Stimulated activated memory B cell treated with anti-CD40 and anti-IgM and Interleukin-4, amounts not matched to agents 10 μg/mL and 1 μg/mL and 100 μg/mL, for 72 hours (primary cell): ENCODE measurements around the gene SFXN5.

Experiments used
- ATAC-seq: fragments of 150-1000 bp; cut with Tn5 transposase; 2 replicates; pipeline ENCODE4 v1.10.0; 2021
- H3K27ac Mint-ChIP-seq: one replicate; pipeline ENCODE4 v1.8.0; 2022; ENCODE audit warnings: mild to moderate bottlenecking, mixed read lengths
- H3K27me3 Mint-ChIP-seq: one replicate; pipeline ENCODE4 v1.8.0; 2022; ENCODE audit warnings: mixed read lengths
- H3K36me3 Mint-ChIP-seq: one replicate; pipeline ENCODE4 v1.8.0; 2022; ENCODE audit warnings: mixed read lengths
- H3K4me1 Mint-ChIP-seq: one replicate; pipeline ENCODE4 v1.8.0; 2022; ENCODE audit warnings: mixed read lengths
- H3K4me3 Mint-ChIP-seq: one replicate; pipeline ENCODE4 v1.8.0; 2022; ENCODE audit warnings: mild to moderate bottlenecking, moderate library complexity, mixed read lengths
- H3K9me3 Mint-ChIP-seq: one replicate; pipeline ENCODE4 v1.8.0; 2022; ENCODE audit warnings: mixed read lengths

SFXN5 gene

DNA sequence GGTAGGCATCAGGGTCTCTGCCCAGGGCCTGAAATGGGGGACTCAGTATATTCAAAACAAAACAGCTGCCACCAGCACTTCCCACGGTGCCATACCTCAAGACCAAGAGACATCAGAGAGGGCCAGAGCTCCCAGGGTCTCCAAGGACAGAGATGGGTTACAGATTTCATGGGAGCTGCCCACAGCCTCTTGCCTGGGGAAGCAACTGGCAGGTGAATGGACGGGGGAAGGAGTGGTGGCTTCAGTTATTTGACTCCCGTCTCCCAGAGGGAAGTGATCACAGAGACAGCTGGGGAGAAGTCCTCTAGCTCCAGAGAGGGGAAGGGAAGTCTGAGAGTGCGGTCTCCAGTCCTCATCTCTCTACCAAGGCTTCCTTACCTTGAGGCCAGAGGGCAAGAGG is 15.8 kb upstream of the SFXN5 start:
- H3K27ac Mint-ChIP-seq, result no peak overlapping the region
- peaks cover 1% of the 10 kb centered on the region for H3K4me1 Mint-ChIP-seq
- peaks cover 6% of the 10 kb centered on the region for H3K36me3 Mint-ChIP-seq
- ATAC-seq, result no peak
- H3K9me3 Mint-ChIP-seq, result no peaks in the 10 kb centered on the region
- peaks cover 16% of the 10 kb centered on the region for H3K27me3 Mint-ChIP-seq
- H3K4me3 Mint-ChIP-seq, result no peak overlapping the region

DNA sequence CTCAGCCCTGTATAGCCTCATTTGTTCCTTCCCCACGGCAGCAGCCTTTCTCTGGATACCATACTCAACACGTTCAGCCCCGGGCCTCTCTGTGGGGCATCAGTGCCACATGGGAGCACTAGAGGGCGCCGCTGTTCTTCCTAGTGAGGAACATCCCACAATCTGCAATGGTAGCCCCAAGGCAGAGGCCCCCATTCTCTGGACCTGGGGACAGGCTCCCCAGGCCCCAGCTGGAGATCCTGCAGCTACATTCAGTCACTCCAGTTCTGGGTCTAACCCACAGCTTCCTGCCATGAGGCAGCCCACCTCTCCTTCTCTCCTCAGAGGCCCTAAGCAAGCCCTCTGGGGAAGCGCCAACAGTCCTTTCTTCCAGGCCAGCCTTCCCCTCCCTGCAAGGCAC is 14.2 kb upstream of the SFXN5 start:
- H3K36me3 Mint-ChIP-seq, result peaks cover 6% of the 10 kb centered on the region
- no peak overlapping the region for H3K4me3 Mint-ChIP-seq
- peaks cover 16% of the 10 kb centered on the region for H3K27me3 Mint-ChIP-seq
- peak; percentile 79 for ATAC-seq
- H3K4me1 Mint-ChIP-seq, result no peaks in the 10 kb centered on the region
- H3K9me3 Mint-ChIP-seq, result no peaks in the 10 kb centered on the region
- H3K27ac Mint-ChIP-seq, result no peak overlapping the region

DNA sequence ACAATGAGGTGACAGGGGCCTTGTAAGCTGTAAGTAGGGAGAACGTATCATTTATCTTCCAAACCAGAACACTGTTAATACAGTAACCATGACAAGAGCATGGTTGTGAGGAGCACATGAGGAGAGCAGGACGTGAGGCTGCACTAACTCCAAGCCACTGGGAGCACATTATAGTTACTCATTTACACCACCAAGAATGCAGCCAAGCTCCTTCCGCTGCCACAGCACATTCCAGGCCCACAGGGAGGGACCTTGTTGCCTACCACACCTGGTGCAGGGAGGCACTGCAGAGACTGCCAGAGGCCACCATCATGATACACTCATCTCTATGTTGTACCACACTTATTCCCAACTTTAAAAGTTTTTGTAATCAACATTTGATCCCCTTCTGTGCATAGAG is 13.5 kb upstream of the SFXN5 start:
- Mint-ChIP-seq H3K27ac (no peak overlapping the region), H3K4me1 (no peaks in the 10 kb centered on the region), H3K27me3 (peaks cover 16% of the 10 kb centered on the region)

DNA sequence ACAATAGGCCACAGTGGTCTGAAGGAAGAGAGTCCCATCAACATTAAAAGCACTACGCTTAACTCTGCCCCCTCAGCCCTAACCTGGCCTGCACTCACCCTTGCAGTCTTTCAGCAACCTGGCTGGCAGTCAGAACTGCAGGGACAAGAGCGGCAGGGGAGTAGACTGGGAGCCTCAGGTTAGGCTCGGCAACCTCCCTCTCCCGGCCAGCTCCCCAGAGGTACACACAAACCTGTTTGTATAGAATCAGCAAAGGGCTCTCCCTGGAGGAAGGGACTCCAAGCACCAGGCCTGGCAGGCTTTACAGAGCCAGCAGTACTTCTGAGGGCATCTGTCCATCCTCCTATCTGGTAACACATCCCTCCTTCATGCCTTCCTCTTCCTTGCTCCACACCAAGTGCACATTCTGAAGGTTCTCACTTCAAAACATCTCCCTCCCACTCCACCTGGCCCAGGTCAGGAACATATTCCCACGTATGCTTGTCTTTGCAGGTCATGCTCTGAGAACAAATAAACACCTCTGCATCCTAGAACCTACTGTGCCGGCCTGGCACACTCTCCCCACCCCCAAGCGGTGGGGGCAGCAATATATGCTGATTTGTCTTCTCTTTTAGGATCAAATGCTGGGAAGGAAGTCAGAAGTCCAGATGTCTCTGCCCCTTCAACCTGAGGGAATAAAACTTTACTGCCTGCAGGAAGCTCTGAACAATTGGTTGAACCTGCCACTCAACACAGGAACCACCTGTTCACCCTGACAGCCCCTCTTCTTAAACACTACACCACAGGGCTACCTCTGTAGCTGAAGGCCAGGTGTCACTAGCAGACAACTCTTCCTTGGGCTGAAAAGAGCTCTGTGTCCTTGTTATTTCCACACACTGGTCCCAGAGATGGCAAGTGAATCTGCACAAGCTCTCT is 12.6 kb upstream of the SFXN5 start:
- no peaks in the 10 kb centered on the region for H3K9me3 Mint-ChIP-seq
- no peak for ATAC-seq
- H3K27me3 Mint-ChIP-seq, result peaks cover 16% of the 10 kb centered on the region
- no peaks in the 10 kb centered on the region for H3K4me1 Mint-ChIP-seq
- H3K36me3 Mint-ChIP-seq, result peaks cover 6% of the 10 kb centered on the region
- no peak overlapping the region for H3K27ac Mint-ChIP-seq
- H3K4me3 Mint-ChIP-seq, result no peak overlapping the region

More for the DNA sequence above, 13.5 kb upstream of the SFXN5 start:
- H3K36me3 Mint-ChIP-seq, result peaks cover 6% of the 10 kb centered on the region
- H3K4me3 Mint-ChIP-seq, result no peak overlapping the region
- no peaks in the 10 kb centered on the region for H3K9me3 Mint-ChIP-seq
- no peak for ATAC-seq

DNA sequence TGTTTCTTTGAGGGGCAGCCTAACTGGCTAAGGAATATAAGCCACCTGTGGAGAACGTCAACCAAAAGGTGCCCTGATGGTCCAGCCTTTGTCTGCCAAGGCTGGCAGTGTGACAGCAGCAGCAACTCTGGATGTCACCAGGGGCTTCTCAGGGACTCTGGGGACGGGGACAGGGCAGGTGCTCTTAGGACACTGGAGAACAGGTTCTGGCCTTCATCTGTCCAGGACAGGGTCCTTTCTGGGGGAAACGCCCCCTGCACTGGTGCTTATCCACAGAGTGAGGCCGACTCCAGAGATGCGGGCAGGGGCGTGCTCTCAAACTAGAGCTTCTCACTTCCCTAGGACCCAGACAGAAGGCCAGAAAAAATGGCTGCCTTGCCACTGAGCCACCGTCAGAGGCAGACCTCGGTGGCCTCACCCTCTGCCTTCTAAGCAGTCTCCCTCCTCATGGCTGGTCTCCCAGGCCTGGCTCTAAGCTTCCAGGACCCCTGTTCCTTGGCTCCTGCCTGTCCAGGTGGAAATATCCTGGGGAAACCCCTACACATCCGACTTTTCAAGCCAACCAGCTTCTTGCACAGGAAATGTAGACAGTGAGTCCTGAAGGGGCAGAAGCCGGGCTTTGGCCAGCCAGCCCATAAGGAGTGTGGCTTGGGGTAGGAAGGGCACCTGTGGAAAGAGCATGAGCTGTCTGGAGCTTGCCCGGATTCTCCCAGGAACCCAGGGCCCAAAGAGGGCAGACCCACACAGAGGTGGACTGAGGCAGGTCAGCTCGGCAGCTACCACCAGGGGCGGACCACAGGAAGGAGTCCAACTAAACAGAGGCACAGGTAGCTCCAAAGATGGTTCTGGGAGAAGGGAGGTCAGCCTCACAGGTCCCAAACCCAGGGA is 11.3 kb upstream of the SFXN5 start:
- peaks cover 16% of the 10 kb centered on the region for H3K27me3 Mint-ChIP-seq
- H3K9me3 Mint-ChIP-seq, result no peaks in the 10 kb centered on the region
- no peak overlapping the region for H3K27ac Mint-ChIP-seq
- H3K4me3 Mint-ChIP-seq, result no peak overlapping the region
- no peaks in the 10 kb centered on the region for H3K4me1 Mint-ChIP-seq
- H3K36me3 Mint-ChIP-seq, result peaks cover 6% of the 10 kb centered on the region
- no peak for ATAC-seq

DNA sequence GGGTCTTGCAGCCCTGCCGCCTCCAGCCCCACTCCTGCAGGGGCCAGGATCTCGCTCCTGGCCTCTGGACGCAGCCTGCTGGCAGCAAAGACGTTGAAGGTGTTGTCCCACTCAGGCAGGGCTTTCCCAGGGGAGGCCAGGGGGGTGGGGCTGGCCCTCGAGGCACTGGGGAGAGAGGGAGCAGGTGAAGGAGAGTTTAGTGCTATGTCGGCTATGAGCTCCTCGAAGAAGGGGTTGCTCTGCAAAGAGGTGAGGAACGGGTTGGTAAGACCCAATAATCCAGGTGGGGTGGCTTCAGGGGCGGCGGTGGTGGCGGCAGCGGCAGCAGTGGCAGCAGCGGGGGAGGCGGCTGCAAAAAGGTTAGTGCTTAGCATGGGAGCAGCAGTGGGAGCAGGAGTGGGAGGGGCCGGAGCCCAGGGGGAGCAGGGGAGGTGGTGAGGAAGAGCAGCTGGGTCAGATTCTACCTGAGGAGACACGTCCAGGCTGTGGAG is 9.7 kb upstream of the SFXN5 start:
- Mint-ChIP-seq H3K27me3 (peaks cover 16% of the 10 kb centered on the region), H3K9me3 (no peaks in the 10 kb centered on the region), H3K4me3 (no peak overlapping the region), H3K4me1 (no peaks in the 10 kb centered on the region), H3K36me3 (peaks cover 6% of the 10 kb centered on the region), H3K27ac (no peak overlapping the region)
- no peak for ATAC-seq

DNA sequence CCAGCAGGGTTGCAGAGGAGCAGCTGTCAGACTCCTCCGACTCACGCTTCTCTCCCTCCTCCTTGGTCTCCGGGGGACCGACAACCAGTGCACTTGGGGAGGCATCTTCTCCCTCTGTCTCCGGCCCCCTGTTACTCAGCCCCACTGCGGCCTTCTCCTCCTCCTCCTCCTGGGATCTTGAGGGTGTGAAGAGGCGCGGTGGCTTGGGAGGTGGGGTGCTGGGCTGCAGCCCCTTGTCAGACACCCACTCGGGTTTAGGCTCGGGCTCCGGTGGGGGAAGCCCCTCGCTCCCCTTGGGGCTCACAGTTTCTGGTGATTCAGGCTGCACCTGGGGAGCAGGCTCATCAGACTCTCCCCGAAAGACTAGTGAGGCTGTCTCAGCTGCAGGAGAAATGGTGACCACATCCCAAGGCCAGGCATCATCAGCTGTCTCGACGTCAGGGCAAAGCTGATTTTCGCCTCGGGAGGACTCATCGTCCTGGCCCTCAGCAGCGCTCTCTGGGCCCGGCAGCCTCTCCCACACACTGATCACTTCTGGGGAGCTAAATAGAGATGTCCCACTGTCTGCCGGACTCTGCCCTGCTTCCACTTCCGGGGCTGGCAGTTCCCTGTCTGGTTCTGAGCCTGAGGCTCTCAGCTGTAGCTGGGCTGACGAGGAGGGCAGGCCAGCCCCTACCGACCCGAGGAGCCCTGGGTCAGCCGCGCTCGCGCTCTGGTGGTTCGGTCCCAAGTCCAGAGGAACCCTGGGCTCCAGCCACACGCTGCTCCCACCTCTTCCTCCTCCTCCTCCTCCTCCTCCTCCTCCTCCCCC is 9.0 kb upstream of the SFXN5 start:
- no peak overlapping the region for H3K27ac Mint-ChIP-seq
- H3K9me3 Mint-ChIP-seq, result no peaks in the 10 kb centered on the region
- ATAC-seq, result no peak
- H3K4me1 Mint-ChIP-seq, result no peaks in the 10 kb centered on the region
- no peak overlapping the region for H3K4me3 Mint-ChIP-seq
- peaks cover 6% of the 10 kb centered on the region for H3K36me3 Mint-ChIP-seq
- peaks cover 16% of the 10 kb centered on the region for H3K27me3 Mint-ChIP-seq

DNA sequence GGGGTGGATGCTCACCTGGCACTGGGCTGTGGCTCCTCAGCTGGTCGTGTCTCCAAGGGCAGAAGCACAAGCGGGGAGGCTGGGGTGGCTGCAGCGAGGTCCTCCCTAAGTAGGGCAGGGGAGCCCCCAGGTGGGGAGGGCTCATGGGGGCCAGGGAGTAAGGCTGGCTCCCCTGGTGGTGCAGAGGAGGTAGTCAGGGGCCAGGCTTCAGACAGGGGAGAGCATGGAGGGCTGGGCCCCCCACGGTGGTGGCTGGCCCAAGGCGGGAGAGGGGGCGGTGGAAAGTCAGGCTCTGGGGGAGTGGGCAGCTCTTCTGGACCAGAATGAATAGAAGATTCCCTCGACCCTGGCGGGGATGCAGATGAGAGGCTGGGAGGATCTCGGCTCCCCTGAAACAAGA is 8.1 kb upstream of the SFXN5 start:
- Mint-ChIP-seq H3K4me1 (no peaks in the 10 kb centered on the region), H3K9me3 (no peaks in the 10 kb centered on the region), H3K36me3 (peaks cover 6% of the 10 kb centered on the region), H3K27me3 (peaks cover 14% of the 10 kb centered on the region), H3K27ac (no peak overlapping the region), H3K4me3 (no peak overlapping the region)
- no peak for ATAC-seq

DNA sequence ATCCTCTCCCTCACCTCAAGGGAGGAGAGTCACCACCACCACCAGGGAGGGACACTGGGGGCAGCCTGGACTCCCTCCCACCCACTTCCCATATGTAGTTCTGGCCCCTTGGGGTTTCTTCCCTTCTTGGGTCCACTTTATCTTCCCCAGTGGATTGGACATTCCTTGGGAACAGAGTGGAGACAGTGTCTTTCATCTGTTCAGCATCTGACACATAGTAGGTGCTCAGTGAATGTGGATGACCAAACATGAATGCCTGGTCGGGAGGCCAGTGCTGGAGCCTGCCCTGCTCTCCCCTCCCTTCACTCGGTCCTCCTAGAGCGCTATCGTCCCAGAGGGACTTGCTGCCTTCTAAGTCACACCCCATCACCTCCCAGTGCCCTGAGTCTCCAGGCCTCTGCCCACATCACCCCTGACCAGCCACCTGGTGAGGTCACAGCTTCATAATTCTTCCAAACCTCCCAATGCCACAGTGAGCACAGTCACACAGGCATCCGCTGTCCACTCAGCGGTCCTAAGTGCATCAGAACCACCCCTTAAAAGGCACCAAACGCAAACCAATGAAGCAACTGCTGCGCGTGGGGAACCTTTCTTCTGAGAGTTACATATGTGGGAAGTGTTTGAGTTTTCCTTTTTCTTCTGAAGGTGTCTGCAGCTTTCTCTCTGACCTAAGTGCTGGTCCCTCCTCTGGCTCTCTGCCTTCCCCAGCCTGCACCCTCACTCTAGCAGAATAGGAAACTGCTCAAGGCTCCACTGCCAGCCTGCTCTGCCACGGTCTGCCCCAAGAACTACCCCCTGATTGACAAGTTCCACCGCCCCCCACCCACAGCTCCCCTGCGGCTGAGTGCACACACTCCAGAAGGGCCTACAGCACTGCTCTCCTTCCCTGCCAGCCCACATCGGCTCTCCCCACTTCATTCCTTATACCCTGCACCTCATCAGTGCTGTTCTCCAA is 7.2 kb upstream of the SFXN5 start:
- Mint-ChIP-seq H3K9me3 (no peaks in the 10 kb centered on the region), H3K27me3 (peaks cover 5% of the 10 kb centered on the region), H3K27ac (no peak overlapping the region), H3K4me3 (no peak overlapping the region), H3K4me1 (no peaks in the 10 kb centered on the region), H3K36me3 (no peaks in the 10 kb centered on the region)
- no peak for ATAC-seq

DNA sequence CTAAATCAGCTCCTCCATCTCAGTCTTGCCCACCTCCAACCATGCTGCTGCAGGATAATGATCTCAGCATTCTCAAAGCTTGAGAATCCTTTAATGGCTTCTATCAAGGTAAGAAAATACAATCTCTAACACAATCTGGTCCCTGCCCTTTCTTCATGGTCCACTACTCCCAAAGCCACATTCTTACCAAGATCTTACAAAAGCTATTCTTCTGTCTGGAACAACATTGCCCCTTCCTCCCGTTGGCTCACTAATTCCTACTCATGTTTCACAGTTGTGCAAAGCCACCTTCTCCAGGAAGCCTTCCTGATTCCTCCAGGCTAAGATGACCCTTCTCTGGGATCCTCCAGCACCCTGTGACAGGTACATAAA is 5.9 kb upstream of the SFXN5 start:
- Mint-ChIP-seq H3K36me3 (no peaks in the 10 kb centered on the region), H3K4me3 (no peak overlapping the region), H3K27ac (no peak overlapping the region), H3K9me3 (no peaks in the 10 kb centered on the region), H3K4me1 (no peaks in the 10 kb centered on the region), H3K27me3 (no peaks in the 10 kb centered on the region)
- no peak for ATAC-seq

DNA sequence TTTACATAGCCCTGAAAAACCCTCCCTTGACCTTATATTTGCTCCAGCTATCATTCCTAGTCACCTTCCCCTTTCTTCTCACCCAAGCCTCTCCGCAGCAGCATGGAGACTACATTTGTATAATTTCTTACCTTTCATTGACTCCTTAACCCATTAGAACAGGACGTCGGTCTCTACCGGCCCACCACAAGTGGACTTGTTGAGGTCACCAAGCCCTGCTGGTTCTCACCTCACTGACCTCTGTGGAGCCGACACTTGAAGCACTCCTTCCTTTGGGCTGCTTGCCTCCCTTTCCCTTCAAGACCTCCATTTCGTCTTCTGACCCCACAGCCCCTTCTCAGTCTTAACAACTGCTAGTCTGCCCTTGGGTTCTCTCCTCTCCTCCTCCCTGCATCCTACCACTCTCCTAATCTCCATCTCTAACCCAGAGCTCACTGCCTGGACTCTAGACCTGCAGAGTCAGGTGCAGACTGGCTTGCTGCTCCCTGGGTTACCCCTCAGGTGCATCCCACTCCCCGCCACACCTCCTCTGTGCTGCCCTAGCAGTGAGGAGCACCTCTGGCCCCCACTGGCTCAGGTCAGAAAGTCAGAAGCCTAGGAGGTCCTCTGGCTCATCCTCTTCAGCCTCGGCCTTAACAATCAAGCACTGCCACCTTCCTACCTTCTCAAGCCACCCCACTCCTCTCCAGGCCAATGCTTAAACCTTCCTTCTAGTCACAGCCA is 5.3 kb upstream of the SFXN5 start:
- ATAC-seq, result no peak
- Mint-ChIP-seq H3K4me3 (no peak overlapping the region), H3K9me3 (no peaks in the 10 kb centered on the region), H3K36me3 (no peaks in the 10 kb centered on the region), H3K27me3 (no peaks in the 10 kb centered on the region), H3K4me1 (peaks cover 5% of the 10 kb centered on the region), H3K27ac (no peak overlapping the region)

DNA sequence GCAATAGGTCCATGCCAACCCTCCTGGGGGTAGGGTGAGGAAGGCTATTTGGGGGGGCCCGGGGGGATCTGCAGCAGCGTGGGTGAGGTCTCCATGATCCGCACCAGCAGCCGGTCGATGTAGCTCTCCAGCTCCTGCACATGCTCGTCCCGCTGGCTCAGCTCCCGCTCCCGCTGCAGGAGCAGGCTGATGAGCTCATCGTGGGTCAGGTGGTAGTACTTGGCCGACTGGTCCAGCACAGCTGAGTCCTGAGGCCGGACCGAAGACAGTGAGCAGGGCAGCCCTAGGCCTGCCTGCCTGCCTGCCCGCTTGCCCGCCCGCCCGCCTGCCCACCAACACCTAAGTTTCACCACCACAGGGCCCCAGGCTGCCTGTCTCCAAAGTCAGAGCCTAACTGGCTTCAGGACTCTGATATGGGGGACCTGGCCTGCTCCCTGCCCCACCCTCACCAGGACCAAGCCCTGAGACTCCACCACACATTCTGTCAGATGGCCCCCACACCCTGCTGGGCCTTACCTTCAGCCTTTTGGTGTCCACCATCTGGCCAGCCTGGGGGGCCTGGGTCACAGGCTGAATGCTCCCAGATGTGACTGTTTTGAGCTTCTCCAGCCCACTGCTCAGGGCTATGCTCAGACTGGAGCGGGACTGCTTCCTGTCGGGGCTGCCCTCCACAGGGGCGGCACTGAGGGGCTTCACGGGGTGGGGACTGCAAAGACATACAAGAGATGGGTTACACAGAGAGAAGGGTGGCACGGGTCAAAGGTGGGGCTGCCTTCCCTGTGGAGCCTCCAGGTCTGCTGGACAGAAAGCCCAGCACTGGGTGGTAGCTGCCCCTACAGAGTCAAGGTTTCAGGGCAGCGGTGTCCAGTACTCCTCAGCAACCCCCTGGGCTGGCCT is 4.2 kb upstream of the SFXN5 start:
- no peak for ATAC-seq
- Mint-ChIP-seq H3K27ac (no peak overlapping the region), H3K27me3 (no peaks in the 10 kb centered on the region), H3K9me3 (no peaks in the 10 kb centered on the region), H3K4me3 (no peak overlapping the region), H3K36me3 (no peaks in the 10 kb centered on the region), H3K4me1 (peaks cover 7% of the 10 kb centered on the region)
